RWPE1 (cell line): ENCODE data around the gene VASP.

ENCODE experiments used
- CTCF ChIA-PET: fragments of 350-600 bp; sonication (Branson Sonifier 250); formaldehyde crosslinking; extraction: SDS; loops from one replicate; lab custom pipeline; 2021; lab: Yijun Ruan, JAX
- POLR2A ChIA-PET: fragments of 400-600 bp; formaldehyde crosslinking; extraction: SDS; loops from one replicate; lab custom pipeline; 2020; ENCODE audit warnings: antibody characterized with exemption; ENCODE audit not compliant: low non-redundant PET; lab: Yijun Ruan, JAX
- DNase-seq: peaks from one replicate; pipeline ENCODE4 v3.0.0; 2012; ENCODE audit warnings: low spot score
- H3K27ac ChIP-seq: fragments of 450-650 bp; 2 replicates; pipeline ENCODE4 v1.5.1; 2017
- CTCF ChIP-seq: fragments of 450-650 bp; conservative IDR thresholded peaks from 2 replicates; pipeline ENCODE4 v1.5.1; 2017; ENCODE audit warnings: low read depth, mild to moderate bottlenecking

VASP gene

GRCh38 chr19:45472563-45473366, 34.5 kb upstream of the VASP start:
- H3K27ac ChIP-seq, result peak overlapping the region; percentile 96
- POLR2A ChIA-PET, result no interaction called here
- no peak for TF ChIP-seq CTCF
- CTCF ChIA-PET, result interaction anchor here (1.5 kb wide), 1 partner anchor 33 kb away, joined by 5 read pairs; no protein-coding TSS in a partner anchor
- DNase-seq, result no peak

- ChIA-PET POLR2A (no interaction called here), CTCF (interaction anchor here (1.5 kb wide), 1 partner anchor 34 kb away, joined by 5 read pairs; no protein-coding TSS in a partner anchor)
- no peak for TF ChIP-seq CTCF
- H3K27ac ChIP-seq, result no peak overlapping the region
- DNase-seq, result no peak
Observed at GRCh38 chr19:45473367-45473681, 34.0 kb upstream of the VASP start.

GRCh38 chr19:45473682-45474605, 33.3 kb upstream of the VASP start:
- TF ChIP-seq CTCF, result no peak
- DNase-seq, result no peak
- no peak overlapping the region for H3K27ac ChIP-seq
- CTCF ChIA-PET, result no interaction called here
- POLR2A ChIA-PET, result no interaction called here

GRCh38 chr19:45474606-45475521, 32.4 kb upstream of the VASP start:
- H3K27ac ChIP-seq, result no peak overlapping the region
- ChIA-PET POLR2A (no interaction called here), CTCF (no interaction called here)
- TF ChIP-seq CTCF, result no peak
- no peak for DNase-seq

GRCh38 chr19:45475537-45476291, 31.6 kb upstream of the VASP start:
- CTCF ChIA-PET, result interaction anchor here (3.6 kb wide), 1 partner anchor 36 kb away, joined by 115 read pairs; no protein-coding TSS in a partner anchor

More at GRCh38 chr19:45475537-45476291, 31.6 kb upstream of the VASP start:
- H3K27ac ChIP-seq, result no peak overlapping the region
- no peak for TF ChIP-seq CTCF
- POLR2A ChIA-PET, result no interaction called here
- DNase-seq, result no peak
